Right lobe of liver (tissue), 6 donors: ENCODE data around the gene NIFK. TPM values are rescaled to one million over a fixed set of nuclear protein-coding genes. Genes with fewer than 3 reads are reported as not detected.

Experiments used
- ATAC-seq, 4 donors: fragments of 200-7000 bp; cut with Tn5 transposase; one replicate each; pipeline ENCODE4 v1.9.1; 2020; ENCODE audit warnings: mild to moderate bottlenecking in 4 of 4, moderate library complexity in 4 of 4
- DNase-seq, 3 donors: peaks; one replicate each; pipeline ENCODE4 v3.0.0-alpha.2; 2020
- H3K27ac ChIP-seq, 3 donors: fragments of 200-600 bp; one replicate each; pipeline ENCODE4 v1.8.0; 2022
- H3K27me3 ChIP-seq, 2 donors: fragments of 200-600 bp; one replicate each; pipeline ENCODE4 v1.8.0; 2022
- H3K36me3 ChIP-seq, 4 donors: fragments of 200-600 bp; sonication (generic) in 1 of 4; one replicate each; pipeline versions ENCODE4 v1.5.1 to v1.8.0; 2017 to 2022; ENCODE audit warnings: control low read depth in 1 of 4
- H3K4me1 ChIP-seq, 4 donors: fragments of 200-600 bp; sonication (generic) in 1 of 4; one replicate each; pipeline versions ENCODE4 v1.5.1 to v1.8.0; 2017 to 2022; ENCODE audit warnings: control low read depth in 1 of 4
- H3K4me3 ChIP-seq, 3 donors: fragments of 200-600 bp; one replicate each; pipeline ENCODE4 v1.8.0; 2022
- H3K9me3 ChIP-seq, 4 donors: fragments of 200-600 bp; sonication (generic) in 1 of 4; one replicate each; pipeline versions ENCODE4 v1.5.1 to v1.8.0; 2017 to 2022; ENCODE audit warnings: control low read depth in 1 of 4
- POLR2A ChIP-seq: fragments of 450-650 bp; IDR thresholded peaks from one replicate; pipeline ENCODE4 v1.6.1; 2017; ENCODE audit warnings: antibody characterized with exemption, mild to moderate bottlenecking
- WGBS: methylation state at CpG from one replicate; pipeline ENCODE4 v1.1.6; 2018; ENCODE audit warnings: low coverage, low lambda C conversion rate; ENCODE audit not compliant: insufficient coverage; ENCODE audit errors: missing lambda C conversion rate; 5-methylcytosine and 5-hydroxymethylcytosine counted together
- intact Hi-C, 2 donors: fragments of 100-400 bp; cut with DNase I; formaldehyde crosslinking; loops; one replicate each; pipeline versions ENCODE4 v1.11.2 to v1.14.1; 2022
- total RNA-seq, 6 experiments: library from RNA; depleted of rRNA in 2 of 6; stranded (reverse); fragments of >200 nt in 2 of 6; fragmentation: NEBNext Ultra II Directional in 3 of 6; extraction: Animal tissue kit (Norgen Biotek cat#: 25700) in 3 of 6; gene quantifications; one replicate each; pipeline versions ENCODE4 v1.1.0 to v1.2.4, GENCODE V29; 2016 to 2023
- TF ChIP-seq, protein P1 (sequence below), 4 donors: fragments of 200-600 bp in 3 of 4; fragments of 450-650 bp in 1 of 4; IDR thresholded peaks; one replicate each; pipeline versions ENCODE4 v1.5.1 to v1.8.0; 2016 to 2022; ENCODE audit warnings: antibody characterized with exemption in 4 of 4, mild to moderate bottlenecking in 2 of 4
- donor health status: DM: no; HTN: yes; CAD: no.
- donor health status: DM: no; HTN: no; CAD: no.
- donor health status: DM: no; HTN: no; CAD: no.
- donor health status: DM: no; HTN: yes; CAD: no.
- donor health status: DM: no; HTN: yes; CAD: no.

NIFK gene
- total RNA-seq, 6 experiments from 2014 or later: 13.9 to 37.7 (median 27.2) TPM

DNA sequence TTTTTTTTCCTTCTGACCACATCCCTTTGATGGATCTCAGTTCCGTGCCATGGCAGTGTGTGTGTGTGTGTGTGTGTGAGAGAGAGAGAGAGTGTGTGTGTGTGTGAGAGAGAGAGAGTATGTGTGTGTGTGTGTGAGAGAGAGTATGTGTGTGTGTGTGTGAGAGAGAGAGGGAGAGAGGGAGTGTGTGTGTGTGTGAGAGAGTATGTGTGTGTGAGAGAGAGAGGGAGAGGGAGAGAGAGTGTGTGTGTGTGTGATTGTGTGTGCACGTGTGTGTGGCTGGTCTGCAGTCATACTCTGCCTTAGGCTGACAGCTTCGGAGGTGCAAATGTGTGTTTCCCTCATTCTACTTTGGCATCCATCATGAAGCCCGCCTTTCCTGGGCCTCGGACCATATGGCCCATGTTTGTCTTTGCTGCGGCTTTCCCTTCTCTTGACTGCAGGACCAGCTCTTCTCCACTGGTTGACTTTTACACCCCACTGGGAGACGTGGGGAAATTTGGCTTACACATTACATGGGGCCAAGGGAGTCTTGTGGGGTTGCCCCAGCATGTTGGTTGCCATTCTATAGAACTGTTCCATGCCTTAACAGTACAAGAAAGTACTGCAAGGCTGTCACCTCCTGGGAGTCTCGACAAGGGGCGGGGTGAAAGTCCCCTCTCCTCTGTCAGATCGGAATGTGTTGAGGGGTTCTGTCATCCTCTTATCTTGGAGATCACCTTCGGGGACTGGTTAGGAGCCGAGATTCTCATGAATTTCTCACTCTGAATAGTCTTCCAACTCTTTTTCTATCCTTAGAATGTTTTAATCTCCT lies 40.4 kb upstream of the NIFK start:
- H3K27me3 ChIP-seq: no peaks in the 10 kb centered on the region
- no peak for ATAC-seq
- H3K36me3 ChIP-seq: no peaks in the 10 kb centered on the region
- DNase-seq: no peak
- no peaks in the 10 kb centered on the region for H3K4me1 ChIP-seq
- H3K9me3 ChIP-seq: no peaks in the 10 kb centered on the region
- WGBS: 54% methylated on average over 8 of the region's 12 CpGs
- intact Hi-C loops: no loop called here
- no peak for TF ChIP-seq POLR2A
- TF ChIP-seq, protein P1, sequence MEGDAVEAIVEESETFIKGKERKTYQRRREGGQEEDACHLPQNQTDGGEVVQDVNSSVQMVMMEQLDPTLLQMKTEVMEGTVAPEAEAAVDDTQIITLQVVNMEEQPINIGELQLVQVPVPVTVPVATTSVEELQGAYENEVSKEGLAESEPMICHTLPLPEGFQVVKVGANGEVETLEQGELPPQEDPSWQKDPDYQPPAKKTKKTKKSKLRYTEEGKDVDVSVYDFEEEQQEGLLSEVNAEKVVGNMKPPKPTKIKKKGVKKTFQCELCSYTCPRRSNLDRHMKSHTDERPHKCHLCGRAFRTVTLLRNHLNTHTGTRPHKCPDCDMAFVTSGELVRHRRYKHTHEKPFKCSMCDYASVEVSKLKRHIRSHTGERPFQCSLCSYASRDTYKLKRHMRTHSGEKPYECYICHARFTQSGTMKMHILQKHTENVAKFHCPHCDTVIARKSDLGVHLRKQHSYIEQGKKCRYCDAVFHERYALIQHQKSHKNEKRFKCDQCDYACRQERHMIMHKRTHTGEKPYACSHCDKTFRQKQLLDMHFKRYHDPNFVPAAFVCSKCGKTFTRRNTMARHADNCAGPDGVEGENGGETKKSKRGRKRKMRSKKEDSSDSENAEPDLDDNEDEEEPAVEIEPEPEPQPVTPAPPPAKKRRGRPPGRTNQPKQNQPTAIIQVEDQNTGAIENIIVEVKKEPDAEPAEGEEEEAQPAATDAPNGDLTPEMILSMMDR (IDR thresholded peaks at IDR 0.05): no peak
- H3K27ac ChIP-seq: no peak overlapping the region
- no peak overlapping the region for H3K4me3 ChIP-seq

DNA sequence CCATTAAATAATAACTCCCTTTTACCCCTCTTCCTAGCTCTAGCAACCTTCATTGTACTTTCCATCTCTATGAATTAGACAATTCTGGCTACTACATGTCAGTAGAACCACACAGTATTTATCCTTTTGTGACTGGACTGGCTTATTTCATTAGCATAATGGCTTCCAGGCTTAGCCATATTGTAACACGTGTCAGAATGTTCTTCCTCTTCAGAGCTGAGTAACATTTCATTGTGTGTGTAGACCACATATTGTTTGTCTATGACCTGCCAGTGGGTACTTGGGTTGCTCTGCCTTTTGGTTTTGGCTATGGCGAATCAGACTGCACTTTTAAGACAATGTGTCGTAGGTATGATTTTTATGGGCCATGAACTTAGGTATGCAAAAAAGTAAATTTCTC lies 39.7 kb upstream of the NIFK start:
- ATAC-seq (no peak), DNase-seq (no peak)
- H3K27me3 ChIP-seq: no peaks in the 10 kb centered on the region
- 80% methylated on average over 3 of the region's 3 CpGs for WGBS
- H3K36me3 ChIP-seq: no peaks in the 10 kb centered on the region
- intact Hi-C loops: no loop called here
- H3K4me1 ChIP-seq: no peaks in the 10 kb centered on the region
- no peak overlapping the region for H3K4me3 ChIP-seq
- no peak overlapping the region for H3K27ac ChIP-seq
- TF ChIP-seq, protein P1 (IDR thresholded peaks at IDR 0.05): no peak
- no peak for TF ChIP-seq POLR2A
- H3K9me3 ChIP-seq: no peaks in the 10 kb centered on the region

DNA sequence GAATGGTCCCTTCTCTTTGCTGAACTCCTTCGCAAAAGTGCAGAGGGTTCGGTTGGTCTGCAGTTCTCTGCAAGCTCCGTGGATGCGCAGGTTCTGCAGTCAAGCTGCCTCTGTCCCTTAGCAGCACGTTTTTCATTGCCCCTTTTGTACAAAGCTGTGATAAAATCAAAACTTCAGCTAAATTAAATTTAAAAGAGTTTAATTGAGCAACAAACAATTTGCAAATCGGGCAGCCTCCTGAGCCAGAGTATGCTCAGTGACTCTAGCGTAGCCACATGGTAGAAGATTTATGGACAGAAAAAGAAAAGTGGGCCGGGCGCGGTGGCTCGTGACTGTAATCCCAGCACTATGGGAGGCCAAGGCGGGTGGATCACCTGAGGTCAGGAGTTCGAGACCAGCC lies 37.6 kb upstream of the NIFK start:
- peaks cover 0 to 4% (median 0%) of the 10 kb centered on the region in 4 donors for H3K36me3 ChIP-seq
- intact Hi-C loops: no loop called here
- no peaks in the 10 kb centered on the region for H3K27me3 ChIP-seq
- TF ChIP-seq POLR2A: no peak
- TF ChIP-seq, protein P1 (IDR thresholded peaks at IDR 0.05): no peak
- no peaks in the 10 kb centered on the region for H3K9me3 ChIP-seq
- 87% methylated on average over 11 of the region's 13 CpGs for WGBS
- no peaks in the 10 kb centered on the region for H3K4me1 ChIP-seq
- no peak overlapping the region for H3K4me3 ChIP-seq
- no peak overlapping the region for H3K27ac ChIP-seq
- no peak for ATAC-seq
- DNase-seq: no peak

DNA sequence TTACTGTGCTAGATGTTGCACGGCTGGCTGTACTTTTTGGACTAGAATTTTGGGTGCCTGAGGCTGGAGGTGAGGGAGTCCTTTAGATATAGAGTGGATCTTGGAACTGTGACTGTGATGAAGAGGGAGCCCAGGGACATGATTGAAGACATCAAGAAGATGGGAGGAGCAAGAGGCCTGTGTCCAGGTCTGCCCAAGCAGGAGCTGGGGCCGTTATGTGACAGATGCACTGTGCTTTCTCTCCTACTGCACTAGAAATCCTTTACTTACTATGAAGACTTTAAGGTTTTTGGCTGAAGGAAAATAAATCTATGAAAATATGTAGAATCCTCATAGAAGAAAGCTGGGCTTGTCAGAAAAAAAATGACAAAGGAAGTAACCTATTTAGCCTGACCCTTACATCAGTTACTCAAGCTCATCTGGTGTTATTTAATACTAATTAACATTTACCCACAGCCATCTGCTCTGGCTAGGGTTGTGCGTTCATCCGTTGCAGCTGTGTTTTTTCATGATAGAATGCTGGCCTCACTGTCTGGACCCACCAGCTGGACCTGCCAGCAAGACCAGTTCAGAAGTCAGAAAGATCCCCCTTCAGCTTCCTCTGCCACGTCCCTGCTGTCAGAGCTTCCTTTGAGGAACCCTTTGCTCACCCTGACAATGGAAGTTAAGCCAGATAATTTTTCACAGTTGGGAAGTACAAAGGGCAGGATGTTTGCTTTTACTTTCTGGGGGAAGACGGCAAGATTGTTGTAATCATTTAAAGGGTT lies 35.5 kb upstream of the NIFK start:
- DNase-seq (no peak), ATAC-seq (peak; percentile 47 to 87 (median 78))
- no peak overlapping the region for H3K4me3 ChIP-seq
- H3K27me3 ChIP-seq: no peaks in the 10 kb centered on the region
- peaks cover 0 to 11% (median 3%) of the 10 kb centered on the region in 4 donors for H3K36me3 ChIP-seq
- no peaks in the 10 kb centered on the region for H3K4me1 ChIP-seq
- intact Hi-C loops: no loop called here
- H3K9me3 ChIP-seq: no peaks in the 10 kb centered on the region
- TF ChIP-seq, protein P1 (IDR thresholded peaks at IDR 0.05): no peak
- TF ChIP-seq POLR2A: no peak
- no peak overlapping the region for H3K27ac ChIP-seq
- WGBS: 65% methylated on average over 6 of the region's 6 CpGs
